ENCODE measurements around the gene BTNL9. TPM values are rescaled to one million over a fixed set of nuclear protein-coding genes. Genes with fewer than 3 reads are reported as not detected.

The BTNL9 gene
- total RNA-seq, 1 experiment from 2014 or later: 5.0 TPM

DNA sequence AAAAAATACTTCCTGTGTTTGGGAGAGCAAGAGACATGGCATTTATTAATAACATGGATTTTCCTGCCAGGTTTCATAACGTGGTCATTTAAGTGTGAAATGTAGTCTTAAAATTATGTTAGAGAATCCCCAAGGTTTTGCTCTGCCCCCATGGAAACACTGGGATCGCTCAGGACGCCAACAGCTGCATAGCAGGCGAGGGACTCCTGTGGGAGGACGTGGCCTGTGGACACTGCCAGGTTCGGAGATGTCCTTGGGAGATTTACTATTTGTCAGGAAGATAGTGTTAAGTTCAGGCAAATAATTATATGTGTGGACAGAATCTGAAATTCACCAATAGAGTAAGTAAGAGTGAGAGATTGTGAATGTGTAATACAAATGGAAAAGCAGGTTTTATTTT is 977 bp downstream of the BTNL9 start:
- Mint-ChIP-seq H3K9me3 (ENCODE audit: low read depth, unreplicated experiment) (no peaks in the 10 kb centered on the region), H3K27ac (ENCODE audit: unreplicated experiment) (no peak overlapping the region), H3K4me1 (ENCODE audit: low read depth, unreplicated experiment) (peaks cover 7% of the 10 kb centered on the region), H3K27me3 (ENCODE audit: unreplicated experiment) (no peaks in the 10 kb centered on the region), H3K4me3 (ENCODE audit: low read depth, unreplicated experiment) (no peak overlapping the region), H3K36me3 (ENCODE audit: insufficient read depth, unreplicated experiment) (no peaks in the 10 kb centered on the region)
- intact Hi-C loops (cut with micrococcal nuclease; ENCODE audit: unreplicated experiment): no loop called here
- DNase-seq: no peak
- CTCF ChIA-PET: no interaction called here
- BruUV-seq (replicated peaks): no TSS peak
- TF ChIP-seq CTCF (IDR thresholded peaks at IDR 0.05; ENCODE audit: unreplicated experiment): no peak

DNA sequence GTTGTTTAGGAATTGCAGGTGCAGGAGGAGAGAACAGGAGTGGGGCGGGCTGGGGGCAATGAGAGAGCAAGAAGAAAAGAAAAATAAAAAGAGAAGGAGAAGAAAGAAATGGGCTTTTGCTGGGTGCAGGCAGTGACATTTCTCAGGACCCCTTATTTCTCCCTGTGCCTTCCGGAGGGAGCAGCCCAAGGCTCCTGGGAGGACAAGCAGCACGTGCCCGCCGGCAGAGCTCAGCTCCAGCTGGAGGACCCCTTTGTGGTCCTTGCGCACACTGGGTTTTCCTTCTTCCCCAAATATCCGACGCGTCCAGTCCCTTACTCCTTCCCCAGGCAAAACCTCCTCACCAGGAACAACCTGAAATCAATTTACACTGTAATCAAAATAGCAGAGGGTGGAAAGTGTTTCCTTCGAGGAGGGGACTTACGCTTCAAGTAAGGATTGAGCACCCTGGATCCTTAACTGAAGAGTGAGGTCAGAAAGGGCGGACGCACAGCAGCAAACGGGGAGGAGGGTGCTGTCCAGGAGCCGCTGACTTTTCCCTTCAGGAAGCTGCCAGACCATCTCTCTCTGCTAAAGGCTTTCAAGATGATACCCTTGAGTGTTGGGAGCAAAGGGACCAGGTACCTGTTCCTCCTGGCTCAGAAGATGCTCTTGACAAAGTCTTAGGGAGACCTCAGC is 2.1 kb downstream of the BTNL9 start:
- CTCF ChIA-PET: no interaction called here
- BruUV-seq (replicated peaks): no TSS peak
- Mint-ChIP-seq H3K36me3 (ENCODE audit: insufficient read depth, unreplicated experiment) (no peaks in the 10 kb centered on the region), H3K27me3 (ENCODE audit: unreplicated experiment) (no peaks in the 10 kb centered on the region), H3K9me3 (ENCODE audit: low read depth, unreplicated experiment) (no peaks in the 10 kb centered on the region), H3K4me1 (ENCODE audit: low read depth, unreplicated experiment) (no peaks in the 10 kb centered on the region), H3K4me3 (ENCODE audit: low read depth, unreplicated experiment) (no peak overlapping the region), H3K27ac (ENCODE audit: unreplicated experiment) (no peak overlapping the region)
- no peak for DNase-seq
- TF ChIP-seq CTCF (IDR thresholded peaks at IDR 0.05; ENCODE audit: unreplicated experiment): no peak
- intact Hi-C loops (cut with micrococcal nuclease; ENCODE audit: unreplicated experiment): no loop called here

GRCh38 chr5:181042722-181043121 is 2.7 kb downstream of the BTNL9 start:
- intact Hi-C loops (cut with micrococcal nuclease; ENCODE audit: unreplicated experiment): no loop called here
- Mint-ChIP-seq H3K4me3 (ENCODE audit: low read depth, unreplicated experiment) (no peak overlapping the region), H3K4me1 (ENCODE audit: low read depth, unreplicated experiment) (no peaks in the 10 kb centered on the region), H3K27me3 (ENCODE audit: unreplicated experiment) (no peaks in the 10 kb centered on the region), H3K36me3 (ENCODE audit: insufficient read depth, unreplicated experiment) (no peaks in the 10 kb centered on the region), H3K9me3 (ENCODE audit: low read depth, unreplicated experiment) (no peaks in the 10 kb centered on the region), H3K27ac (ENCODE audit: unreplicated experiment) (no peak overlapping the region)
- no peak for TF ChIP-seq CTCF (IDR thresholded peaks at IDR 0.05; ENCODE audit: unreplicated experiment)
- no TSS peak for BruUV-seq (replicated peaks)
- no peak for DNase-seq
- CTCF ChIA-PET: no interaction called here

GRCh38 chr5:181043285-181044092 is 3.4 kb downstream of the BTNL9 start:
- no peaks in the 10 kb centered on the region for H3K4me1 Mint-ChIP-seq (ENCODE audit: low read depth, unreplicated experiment)
- BruUV-seq (replicated peaks): no TSS peak
- intact Hi-C loops (cut with micrococcal nuclease; ENCODE audit: unreplicated experiment): loop anchor here (2.0 kb wide), 1 partner anchor 115 kb away; no protein-coding TSS in a partner anchor

More at GRCh38 chr5:181043285-181044092, 3.4 kb downstream of the BTNL9 start:
- CTCF ChIA-PET: interaction anchor here (0.9 kb wide), 1 partner anchor 100 kb away, joined by 3 read pairs; no protein-coding TSS in a partner anchor
- no peak overlapping the region for H3K4me3 Mint-ChIP-seq (ENCODE audit: low read depth, unreplicated experiment)
- no peaks in the 10 kb centered on the region for H3K9me3 Mint-ChIP-seq (ENCODE audit: low read depth, unreplicated experiment)
- no peaks in the 10 kb centered on the region for H3K27me3 Mint-ChIP-seq (ENCODE audit: unreplicated experiment)
- H3K27ac Mint-ChIP-seq (ENCODE audit: unreplicated experiment): no peak overlapping the region
- TF ChIP-seq CTCF (IDR thresholded peaks at IDR 0.05; ENCODE audit: unreplicated experiment): no peak
- DNase-seq: peak; percentile 53
- no peaks in the 10 kb centered on the region for H3K36me3 Mint-ChIP-seq (ENCODE audit: insufficient read depth, unreplicated experiment)

All from Calu3 (cell line).